ENCODE measurements around the gene TCIRG1.

Gene TCIRG1

DNA sequence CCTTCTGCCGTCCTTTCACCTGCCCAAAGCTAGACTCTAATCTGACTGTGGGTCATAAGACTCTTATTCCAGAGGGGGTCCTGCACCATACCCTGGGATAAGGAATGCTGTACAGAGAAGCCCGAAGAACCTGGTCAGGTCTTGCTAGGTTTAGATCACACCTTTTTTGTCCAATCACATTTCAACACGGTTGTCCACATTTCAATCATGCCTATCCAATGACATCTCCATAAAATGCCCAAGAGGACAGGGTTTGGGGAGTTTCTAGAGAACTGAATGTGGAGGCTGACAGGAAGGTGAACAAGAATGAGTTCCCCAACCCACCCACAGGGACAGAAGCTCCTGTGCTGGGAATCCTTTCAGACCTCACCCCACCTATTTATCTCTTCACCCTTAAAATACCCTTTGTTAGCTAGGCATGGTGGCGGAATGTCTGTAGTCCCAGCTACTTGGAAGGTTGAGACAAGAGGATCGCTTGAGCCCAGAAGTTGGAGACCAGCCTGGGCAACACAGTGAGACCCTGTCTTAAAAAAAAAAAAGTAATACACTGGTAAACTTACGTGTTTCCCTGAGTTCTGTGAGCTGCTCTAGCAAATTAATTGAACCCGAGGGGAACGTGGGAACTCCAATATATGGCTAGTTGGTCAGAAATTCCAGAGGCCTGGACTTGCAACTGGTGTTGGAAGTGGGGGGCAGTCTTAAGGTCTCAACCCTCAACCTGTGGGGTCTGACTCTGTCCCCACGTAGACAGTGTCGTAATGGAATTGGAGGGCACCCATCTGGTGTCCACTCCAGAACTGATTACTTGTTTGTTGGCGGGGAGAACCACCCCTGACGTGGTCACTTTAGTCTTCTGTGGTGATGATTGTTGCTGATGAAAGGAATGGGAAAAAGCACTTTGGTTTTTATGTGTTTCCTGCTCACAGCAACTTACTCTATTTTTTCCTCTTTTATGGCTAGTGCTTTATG is 17.8 kb downstream of the TCIRG1 start:
- Histone ChIP-seq H4K20me1 (ENCODE audit: insufficient read depth, low read length, poor library complexity, severe bottlenecking) (no peaks in the 10 kb centered on the region), H3K4me1 (ENCODE audit: insufficient read depth, low read length, poor library complexity, severe bottlenecking) (no peaks in the 10 kb centered on the region), H3K4me3 (ENCODE audit: low read length, poor library complexity, severe bottlenecking) (no peak overlapping the region), H3K4me2 (ENCODE audit: low read depth, low read length, poor library complexity, severe bottlenecking) (no peak overlapping the region), H3K27me3 (ENCODE audit: insufficient read depth, low read length, poor library complexity, severe bottlenecking) (no peaks in the 10 kb centered on the region), H2AFZ (ENCODE audit: low read length) (no peak overlapping the region), H3F3A (ENCODE audit: low read depth) (no peaks in the 10 kb centered on the region), H3K9me2 (replicated peaks; ENCODE audit: low read depth, low read length) (no peaks in the 10 kb centered on the region), H3K79me2 (ENCODE audit: insufficient read depth, low read length) (no peaks in the 10 kb centered on the region), H3K9ac (ENCODE audit: low read depth, low read length, poor library complexity, severe bottlenecking) (no peak overlapping the region), H3K9me3 (ENCODE audit: insufficient read depth, low read depth, low read length) (no peaks in the 10 kb centered on the region), H3K36me3 (ENCODE audit: insufficient read depth, low read length) (peaks cover 22% of the 10 kb centered on the region; the same call in 1 of the 2 replicates)
- no peak for TF ChIP-seq EZH2phosphoT487 (IDR thresholded peaks at IDR 0.05; ENCODE audit: borderline replicate concordance)
- TF ChIP-seq, protein P1, sequence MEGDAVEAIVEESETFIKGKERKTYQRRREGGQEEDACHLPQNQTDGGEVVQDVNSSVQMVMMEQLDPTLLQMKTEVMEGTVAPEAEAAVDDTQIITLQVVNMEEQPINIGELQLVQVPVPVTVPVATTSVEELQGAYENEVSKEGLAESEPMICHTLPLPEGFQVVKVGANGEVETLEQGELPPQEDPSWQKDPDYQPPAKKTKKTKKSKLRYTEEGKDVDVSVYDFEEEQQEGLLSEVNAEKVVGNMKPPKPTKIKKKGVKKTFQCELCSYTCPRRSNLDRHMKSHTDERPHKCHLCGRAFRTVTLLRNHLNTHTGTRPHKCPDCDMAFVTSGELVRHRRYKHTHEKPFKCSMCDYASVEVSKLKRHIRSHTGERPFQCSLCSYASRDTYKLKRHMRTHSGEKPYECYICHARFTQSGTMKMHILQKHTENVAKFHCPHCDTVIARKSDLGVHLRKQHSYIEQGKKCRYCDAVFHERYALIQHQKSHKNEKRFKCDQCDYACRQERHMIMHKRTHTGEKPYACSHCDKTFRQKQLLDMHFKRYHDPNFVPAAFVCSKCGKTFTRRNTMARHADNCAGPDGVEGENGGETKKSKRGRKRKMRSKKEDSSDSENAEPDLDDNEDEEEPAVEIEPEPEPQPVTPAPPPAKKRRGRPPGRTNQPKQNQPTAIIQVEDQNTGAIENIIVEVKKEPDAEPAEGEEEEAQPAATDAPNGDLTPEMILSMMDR (conservative IDR thresholded peaks at IDR 0.05; ENCODE audit: low read length): no peak

DNA sequence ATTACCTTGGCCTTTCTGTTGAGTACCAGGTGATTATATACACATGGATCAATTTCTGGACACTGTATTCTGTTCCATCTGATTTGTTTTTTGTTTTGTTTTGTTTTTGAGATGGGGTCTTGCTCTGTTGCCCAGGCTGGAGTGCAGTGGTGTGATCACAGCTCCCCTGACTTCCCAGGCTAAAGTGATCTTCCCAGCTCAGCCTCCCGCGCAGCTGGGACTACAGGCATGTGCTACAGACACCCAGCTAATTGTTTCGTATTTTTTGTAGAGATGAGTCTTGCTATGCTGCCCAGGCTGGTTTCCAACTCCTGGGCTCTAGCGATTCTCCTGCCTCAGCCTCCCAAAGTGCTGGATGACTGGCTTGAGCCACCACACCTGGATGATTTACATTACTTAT is 19.0 kb downstream of the TCIRG1 start:
- no peaks in the 10 kb centered on the region for H3K4me1 ChIP-seq (ENCODE audit: insufficient read depth, low read length, poor library complexity, severe bottlenecking)
- H2AFZ ChIP-seq (ENCODE audit: low read length): no peak overlapping the region
- H3K4me2 ChIP-seq (ENCODE audit: low read depth, low read length, poor library complexity, severe bottlenecking): no peak overlapping the region
- no peaks in the 10 kb centered on the region for H3F3A ChIP-seq (ENCODE audit: low read depth)
- H3K79me2 ChIP-seq (ENCODE audit: insufficient read depth, low read length): no peaks in the 10 kb centered on the region
- H3K36me3 ChIP-seq (ENCODE audit: insufficient read depth, low read length): peaks cover 34% of the 10 kb centered on the region; the same call in 1 of the 2 replicates
- H3K9me3 ChIP-seq (ENCODE audit: insufficient read depth, low read depth, low read length): no peaks in the 10 kb centered on the region
- no peaks in the 10 kb centered on the region for H3K27me3 ChIP-seq (ENCODE audit: insufficient read depth, low read length, poor library complexity, severe bottlenecking)
- TF ChIP-seq, protein P1 (conservative IDR thresholded peaks at IDR 0.05; ENCODE audit: low read length): no peak
- TF ChIP-seq EZH2phosphoT487 (IDR thresholded peaks at IDR 0.05; ENCODE audit: borderline replicate concordance): no peak
- no peaks in the 10 kb centered on the region for H3K9me2 ChIP-seq (replicated peaks; ENCODE audit: low read depth, low read length)
- no peaks in the 10 kb centered on the region for H4K20me1 ChIP-seq (ENCODE audit: insufficient read depth, low read length, poor library complexity, severe bottlenecking)
- H3K9ac ChIP-seq (ENCODE audit: low read depth, low read length, poor library complexity, severe bottlenecking): no peak overlapping the region
- H3K4me3 ChIP-seq (ENCODE audit: low read length, poor library complexity, severe bottlenecking): no peak overlapping the region

DNA sequence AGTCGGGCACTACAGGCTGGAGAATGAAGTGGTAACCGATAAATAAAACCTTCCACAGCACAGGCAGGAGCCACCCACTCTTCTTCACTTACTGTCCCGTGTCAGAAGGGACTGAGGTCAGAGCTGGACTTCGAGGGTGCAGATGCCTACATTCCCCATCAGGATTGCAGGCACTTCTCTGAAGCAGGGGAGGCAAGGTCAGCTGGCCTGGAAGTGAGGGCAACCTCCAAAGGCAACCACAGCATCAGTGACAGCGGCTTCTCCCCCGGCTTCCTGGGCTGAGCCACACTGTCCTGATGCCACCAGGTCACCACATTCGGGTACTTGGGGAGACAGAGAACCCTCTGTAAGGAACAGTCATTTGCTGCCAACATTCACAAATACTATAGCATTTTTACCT is 22.7 kb downstream of the TCIRG1 start:
- Histone ChIP-seq H3K9ac (ENCODE audit: low read depth, low read length, poor library complexity, severe bottlenecking) (no peak overlapping the region), H3F3A (ENCODE audit: low read depth) (no peaks in the 10 kb centered on the region)

More for the DNA sequence above, 22.7 kb downstream of the TCIRG1 start:
- Histone ChIP-seq H3K79me2 (ENCODE audit: insufficient read depth, low read length) (no peaks in the 10 kb centered on the region), H3K36me3 (ENCODE audit: insufficient read depth, low read length) (peaks cover 70% of the 10 kb centered on the region; the same call in 1 of the 2 replicates), H3K4me3 (ENCODE audit: low read length, poor library complexity, severe bottlenecking) (no peak overlapping the region), H3K9me2 (replicated peaks; ENCODE audit: low read depth, low read length) (no peaks in the 10 kb centered on the region), H3K4me2 (ENCODE audit: low read depth, low read length, poor library complexity, severe bottlenecking) (no peak overlapping the region), H3K9me3 (ENCODE audit: insufficient read depth, low read depth, low read length) (no peaks in the 10 kb centered on the region), H3K27me3 (ENCODE audit: insufficient read depth, low read length, poor library complexity, severe bottlenecking) (no peaks in the 10 kb centered on the region), H3K4me1 (ENCODE audit: insufficient read depth, low read length, poor library complexity, severe bottlenecking) (no peaks in the 10 kb centered on the region), H4K20me1 (ENCODE audit: insufficient read depth, low read length, poor library complexity, severe bottlenecking) (no peaks in the 10 kb centered on the region), H2AFZ (ENCODE audit: low read length) (no peak overlapping the region)
- TF ChIP-seq, protein P1 (conservative IDR thresholded peaks at IDR 0.05; ENCODE audit: low read length): no peak
- no peak for TF ChIP-seq EZH2phosphoT487 (IDR thresholded peaks at IDR 0.05; ENCODE audit: borderline replicate concordance)
